Measurements from ENCODE around the gene YIPF1. TPM values are rescaled to one million over a fixed set of nuclear protein-coding genes. Genes with fewer than 3 reads are reported as not detected.
"Not testable (repeated sequence)": the region's sequence is repeated elsewhere in the genome, so short reads cannot be mapped to it uniquely, and the experiment has no call there.

YIPF1 gene
- total RNA-seq, 2 donors from 2014 or later, result 14.1 to 17.5 TPM

GRCh38 chr1:53888681-53889080 is 916 bp downstream of the YIPF1 start:
- TF ChIP-seq, protein P1, sequence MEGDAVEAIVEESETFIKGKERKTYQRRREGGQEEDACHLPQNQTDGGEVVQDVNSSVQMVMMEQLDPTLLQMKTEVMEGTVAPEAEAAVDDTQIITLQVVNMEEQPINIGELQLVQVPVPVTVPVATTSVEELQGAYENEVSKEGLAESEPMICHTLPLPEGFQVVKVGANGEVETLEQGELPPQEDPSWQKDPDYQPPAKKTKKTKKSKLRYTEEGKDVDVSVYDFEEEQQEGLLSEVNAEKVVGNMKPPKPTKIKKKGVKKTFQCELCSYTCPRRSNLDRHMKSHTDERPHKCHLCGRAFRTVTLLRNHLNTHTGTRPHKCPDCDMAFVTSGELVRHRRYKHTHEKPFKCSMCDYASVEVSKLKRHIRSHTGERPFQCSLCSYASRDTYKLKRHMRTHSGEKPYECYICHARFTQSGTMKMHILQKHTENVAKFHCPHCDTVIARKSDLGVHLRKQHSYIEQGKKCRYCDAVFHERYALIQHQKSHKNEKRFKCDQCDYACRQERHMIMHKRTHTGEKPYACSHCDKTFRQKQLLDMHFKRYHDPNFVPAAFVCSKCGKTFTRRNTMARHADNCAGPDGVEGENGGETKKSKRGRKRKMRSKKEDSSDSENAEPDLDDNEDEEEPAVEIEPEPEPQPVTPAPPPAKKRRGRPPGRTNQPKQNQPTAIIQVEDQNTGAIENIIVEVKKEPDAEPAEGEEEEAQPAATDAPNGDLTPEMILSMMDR (IDR thresholded peaks at IDR 0.05), result no peak
- no peak overlapping the region for H3K27ac ChIP-seq
- no peak for DNase-seq (ENCODE audit: low spot score)
- no peaks in the 10 kb centered on the region for H3K9me3 ChIP-seq
- peaks cover 0 to 14% of the 10 kb centered on the region in 2 donors for H3K4me1 ChIP-seq
- no peaks in the 10 kb centered on the region for H3K36me3 ChIP-seq
- peak overlapping the region in 1 of 2 donors; percentile 71 for H3K4me3 ChIP-seq
- H3K27me3 ChIP-seq, result no peaks in the 10 kb centered on the region

DNA sequence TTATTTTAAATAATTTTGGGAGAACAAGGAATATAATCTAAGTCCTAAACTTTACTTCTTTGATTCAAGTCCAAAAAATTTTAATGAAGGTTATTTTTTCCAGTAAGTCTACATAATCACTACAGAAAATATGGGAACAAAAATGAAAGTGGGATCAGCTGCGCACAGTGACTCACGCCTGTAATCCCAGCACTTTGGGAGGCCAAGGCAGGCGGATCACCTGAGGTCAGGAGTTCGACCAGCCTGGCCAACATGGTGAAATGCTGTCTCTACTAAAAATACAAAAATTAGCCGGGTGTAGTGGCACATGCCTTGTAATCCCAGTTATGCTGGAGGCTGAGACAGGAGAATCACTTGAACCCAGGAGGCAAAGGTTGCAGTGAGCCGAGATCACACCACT is 6.0 kb downstream of the YIPF1 start:
- peaks cover 13% of the 10 kb centered on the region for H3K36me3 ChIP-seq
- not testable (repeated sequence) for H3K9me3 ChIP-seq; H3K27ac ChIP-seq; H3K4me3 ChIP-seq; DNase-seq (ENCODE audit: low spot score); H3K4me1 ChIP-seq; H3K27me3 ChIP-seq

DNA sequence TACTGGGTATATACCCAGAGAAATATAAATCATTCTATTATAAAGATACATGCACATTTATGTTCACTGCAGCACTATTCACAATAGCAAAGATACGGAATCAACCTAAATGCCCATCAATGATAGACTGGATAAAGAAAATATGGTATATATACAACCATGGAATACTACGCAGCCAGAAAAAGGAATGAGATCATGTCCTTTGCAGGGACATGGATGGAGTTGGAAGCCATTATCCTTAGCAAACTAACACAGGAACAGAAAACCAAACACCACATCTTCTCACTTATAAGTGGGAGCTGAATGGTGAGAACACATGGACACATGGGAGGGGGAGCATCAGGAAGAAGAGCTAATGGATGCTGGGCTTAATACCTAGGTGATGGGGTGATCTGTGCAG is 7.7 kb downstream of the YIPF1 start:
- H3K36me3 ChIP-seq, result peaks cover 27% of the 10 kb centered on the region
- not testable (repeated sequence) for H3K27me3 ChIP-seq; H3K27ac ChIP-seq; H3K4me3 ChIP-seq; H3K4me1 ChIP-seq; H3K9me3 ChIP-seq; DNase-seq (ENCODE audit: low spot score)

DNA sequence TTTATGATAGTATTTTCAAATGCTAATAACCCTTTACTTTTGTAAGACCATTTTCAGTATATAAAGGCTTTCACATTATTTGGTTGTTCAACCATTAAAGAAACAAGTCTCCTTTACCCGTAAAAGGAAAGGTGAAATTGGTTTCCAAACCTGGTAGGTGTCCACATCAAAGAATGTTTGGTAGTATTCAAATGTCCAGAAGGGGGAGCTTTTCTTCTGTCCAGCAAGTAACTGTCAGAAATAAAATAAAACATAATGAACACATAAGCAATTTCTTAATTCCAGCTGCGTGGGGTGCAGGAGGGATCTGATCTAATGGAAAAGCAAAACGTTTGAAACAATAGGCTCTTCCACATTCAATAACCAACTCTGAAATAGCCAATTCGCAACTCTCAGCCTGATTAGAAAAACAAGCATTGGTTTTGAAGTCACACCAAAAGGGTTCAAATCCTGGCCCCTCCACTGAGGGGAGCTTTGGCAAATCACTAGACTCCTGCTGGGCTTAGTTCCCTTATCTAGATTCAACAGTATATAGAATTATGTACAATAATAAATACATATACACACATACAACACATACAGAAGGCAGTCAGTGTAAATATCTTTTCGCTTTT is 11.0 kb downstream of the YIPF1 start:
- Histone ChIP-seq H3K27me3 (no peaks in the 10 kb centered on the region), H3K27ac (no peak overlapping the region), H3K4me1 (no peaks in the 10 kb centered on the region), H3K36me3 (peaks cover 43% of the 10 kb centered on the region), H3K9me3 (no peaks in the 10 kb centered on the region), H3K4me3 (no peak overlapping the region)
- DNase-seq (ENCODE audit: low spot score), result no peak
- TF ChIP-seq, protein P1 (IDR thresholded peaks at IDR 0.05), result peak in 1 of 2 donors; percentile 63

GRCh38 chr1:53875150-53875549 is 14.4 kb downstream of the YIPF1 start:
- H3K36me3 ChIP-seq, result peaks cover 55% of the 10 kb centered on the region
- H3K27me3 ChIP-seq; H3K4me3 ChIP-seq; H3K27ac ChIP-seq; H3K9me3 ChIP-seq; H3K4me1 ChIP-seq; DNase-seq (ENCODE audit: low spot score): not testable (repeated sequence)

GRCh38 chr1:53871773-53872484 is 17.7 kb downstream of the YIPF1 start:
- TF ChIP-seq, protein P1 (IDR thresholded peaks at IDR 0.05), result no peak
- H3K27ac ChIP-seq, result no peak overlapping the region
- no peaks in the 10 kb centered on the region for H3K9me3 ChIP-seq
- H3K4me3 ChIP-seq, result no peak overlapping the region
- no peaks in the 10 kb centered on the region for H3K4me1 ChIP-seq
- no peak for DNase-seq (ENCODE audit: low spot score)
- H3K27me3 ChIP-seq, result no peaks in the 10 kb centered on the region
- peaks cover 42% of the 10 kb centered on the region for H3K36me3 ChIP-seq

DNA sequence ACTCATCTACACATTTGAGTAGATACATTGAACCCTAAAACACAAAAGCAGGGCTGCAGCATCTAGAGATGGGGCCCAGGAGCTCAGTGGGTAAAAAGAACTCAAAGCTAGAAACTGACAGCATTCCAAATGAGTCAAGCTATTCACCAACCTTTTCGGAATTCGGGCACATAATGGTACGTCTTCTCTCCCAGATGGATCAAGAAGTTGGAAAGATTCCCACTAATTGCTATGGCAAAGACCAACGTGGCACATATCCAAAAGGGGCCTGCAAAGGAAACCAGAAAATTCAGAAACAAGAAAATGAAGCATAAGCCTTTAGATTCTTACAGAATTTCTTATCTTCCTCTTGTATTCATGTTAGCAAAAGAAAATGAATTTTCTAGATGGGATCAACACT is 18.4 kb downstream of the YIPF1 start:
- H3K27ac ChIP-seq, result no peak overlapping the region
- TF ChIP-seq, protein P1 (IDR thresholded peaks at IDR 0.05), result no peak

More for the DNA sequence above, 18.4 kb downstream of the YIPF1 start:
- Histone ChIP-seq H3K36me3 (peaks cover 40% of the 10 kb centered on the region), H3K4me3 (no peak overlapping the region), H3K4me1 (no peaks in the 10 kb centered on the region), H3K9me3 (no peaks in the 10 kb centered on the region), H3K27me3 (no peaks in the 10 kb centered on the region)
- DNase-seq (ENCODE audit: low spot score), result no peak

Measured in right atrium auricular region (tissue), 2 donors.